Measurements from ENCODE around the gene ARVCF.
A peak's percentile ranks its signal among the peaks of the same experiment; 100 is the strongest.

Gene ARVCF

DNA sequence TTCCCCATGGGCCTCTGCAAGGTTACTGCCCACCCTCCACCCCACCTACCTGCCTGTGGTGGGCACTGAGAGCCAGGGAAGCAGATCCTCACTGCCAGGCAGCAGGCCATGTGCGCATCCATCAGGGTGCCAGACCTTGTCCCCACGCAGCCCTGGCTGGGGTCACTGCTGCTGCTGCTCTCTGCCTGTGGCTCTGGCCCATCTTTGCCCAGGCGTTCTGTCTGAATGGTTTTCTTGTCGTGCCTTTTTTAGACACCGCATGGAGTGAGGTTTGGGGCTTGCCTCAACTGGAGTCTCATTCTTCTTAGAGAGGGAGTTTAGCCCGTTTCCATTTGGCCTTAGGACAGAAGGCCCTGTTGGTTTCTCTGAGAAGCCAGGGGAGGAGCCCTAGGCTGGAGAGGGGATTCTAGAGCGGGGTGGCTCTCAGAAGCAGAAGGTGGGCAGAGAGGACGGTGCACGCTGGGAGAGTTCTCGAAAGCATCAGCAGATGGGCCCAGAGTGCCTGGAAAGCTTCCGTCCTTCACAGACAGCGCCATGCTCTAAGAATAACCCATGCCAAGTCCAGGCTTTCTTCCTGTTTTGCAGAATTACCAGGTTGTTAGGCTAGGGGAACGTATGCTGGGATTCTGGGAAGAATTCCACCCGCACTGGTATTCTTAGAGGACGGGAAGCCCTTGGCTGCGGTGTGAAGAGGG is 12.4 kb upstream of the ARVCF start:
- no peak for DNase-seq

DNA sequence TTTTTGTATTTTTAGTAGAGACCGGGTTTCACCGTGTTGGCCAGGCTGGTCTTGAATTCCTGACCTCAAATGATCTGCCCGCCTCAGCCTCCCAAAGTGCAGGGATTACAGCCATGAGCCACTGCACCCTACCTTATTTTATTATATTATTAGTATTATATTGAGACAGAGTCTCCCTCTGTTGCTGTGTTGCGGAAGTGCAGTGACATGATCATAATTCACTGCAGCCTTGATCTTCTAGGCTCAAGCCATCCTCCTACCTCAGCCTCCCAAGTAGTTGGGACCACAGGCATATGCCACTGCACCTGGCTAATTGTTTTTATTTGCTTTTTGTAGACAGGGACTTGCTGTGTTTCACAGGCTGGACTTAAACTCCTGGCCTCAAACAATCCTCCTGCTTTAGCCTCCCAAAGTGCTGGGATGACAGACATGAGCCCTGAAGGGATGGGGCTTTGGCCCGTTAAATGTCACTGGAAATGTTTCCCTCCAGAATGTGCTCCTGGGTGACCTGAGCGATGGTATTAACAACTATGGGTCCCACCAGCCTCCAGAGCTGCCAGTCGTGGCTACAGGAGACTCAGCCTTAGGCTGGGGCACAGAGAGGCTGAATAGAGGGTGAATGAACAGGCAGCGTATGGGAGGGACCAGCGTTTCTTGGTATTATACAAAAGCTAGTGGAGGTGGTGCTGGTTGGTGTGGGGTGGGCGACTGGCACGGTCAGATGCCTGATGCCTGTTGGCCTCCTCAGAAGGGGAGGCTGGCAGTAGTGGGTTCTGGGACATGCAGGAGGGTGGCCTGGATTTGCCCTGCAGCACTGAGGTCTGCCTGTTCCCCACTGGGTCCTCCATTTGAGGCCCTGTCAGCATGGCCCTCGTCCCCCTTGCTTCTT is 11.6 kb upstream of the ARVCF start:
- no peak for DNase-seq

DNA sequence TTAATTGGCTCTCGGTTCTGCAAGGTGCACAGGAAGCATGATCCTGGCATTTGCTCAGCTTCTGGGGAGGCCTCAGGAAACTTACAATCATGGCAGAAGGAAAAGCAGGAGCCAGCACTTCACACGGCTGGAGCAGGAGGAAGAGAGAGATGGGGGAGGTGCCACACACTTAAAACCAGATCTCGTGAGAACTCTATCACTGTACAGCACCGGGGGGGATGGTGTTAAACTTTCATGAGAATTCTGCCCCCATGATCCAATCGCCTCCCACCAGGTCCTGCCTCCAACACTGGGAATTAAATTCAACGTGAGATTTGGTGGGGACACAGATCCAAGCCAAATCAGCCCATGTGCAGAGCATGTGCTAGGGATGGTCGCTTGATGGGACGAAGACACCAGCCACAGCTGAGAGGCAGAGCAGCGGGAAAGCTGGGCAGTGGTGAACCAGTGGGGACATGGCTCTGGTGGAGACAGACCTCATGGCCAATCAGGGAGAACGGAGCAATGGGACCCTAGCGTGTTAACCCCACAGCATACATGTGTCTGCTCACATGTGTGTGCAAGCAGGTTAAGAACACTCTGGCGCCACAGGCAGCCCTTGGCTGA is 10.5 kb upstream of the ARVCF start:
- no peak for DNase-seq

DNA sequence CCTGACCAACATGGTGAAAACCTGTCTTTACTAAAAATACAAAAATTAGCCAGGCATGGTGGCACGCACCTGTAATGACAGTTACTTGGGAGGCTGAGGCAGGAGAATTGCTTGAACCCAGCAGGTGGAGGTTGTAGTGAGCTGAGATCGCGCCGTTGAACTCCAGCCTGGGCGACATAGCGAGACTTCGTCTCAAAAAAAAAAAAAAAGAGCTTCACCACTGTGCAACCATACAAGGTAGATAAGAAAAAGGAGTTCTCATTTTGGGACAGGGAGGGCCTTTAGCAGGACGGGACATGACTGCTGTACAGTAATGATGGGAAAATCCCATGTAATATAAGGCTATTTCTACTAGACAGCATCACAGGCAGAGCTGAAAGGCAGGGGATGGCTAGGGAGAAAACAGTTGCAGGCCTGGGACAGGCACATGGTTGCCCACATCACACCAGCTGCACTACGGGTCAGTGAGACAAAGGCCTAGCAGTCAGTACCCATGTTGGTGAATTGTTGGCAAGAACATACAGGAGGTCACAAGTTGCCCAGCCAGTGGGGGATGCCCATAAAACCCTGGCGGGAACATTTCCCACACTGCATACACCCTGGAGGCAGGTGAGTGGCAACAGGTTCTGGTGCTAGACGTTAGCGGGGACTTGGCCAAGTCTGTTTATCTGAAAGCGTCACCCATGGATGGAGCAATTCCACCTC is 9.7 kb upstream of the ARVCF start:
- DNase-seq, result no peak

DNA sequence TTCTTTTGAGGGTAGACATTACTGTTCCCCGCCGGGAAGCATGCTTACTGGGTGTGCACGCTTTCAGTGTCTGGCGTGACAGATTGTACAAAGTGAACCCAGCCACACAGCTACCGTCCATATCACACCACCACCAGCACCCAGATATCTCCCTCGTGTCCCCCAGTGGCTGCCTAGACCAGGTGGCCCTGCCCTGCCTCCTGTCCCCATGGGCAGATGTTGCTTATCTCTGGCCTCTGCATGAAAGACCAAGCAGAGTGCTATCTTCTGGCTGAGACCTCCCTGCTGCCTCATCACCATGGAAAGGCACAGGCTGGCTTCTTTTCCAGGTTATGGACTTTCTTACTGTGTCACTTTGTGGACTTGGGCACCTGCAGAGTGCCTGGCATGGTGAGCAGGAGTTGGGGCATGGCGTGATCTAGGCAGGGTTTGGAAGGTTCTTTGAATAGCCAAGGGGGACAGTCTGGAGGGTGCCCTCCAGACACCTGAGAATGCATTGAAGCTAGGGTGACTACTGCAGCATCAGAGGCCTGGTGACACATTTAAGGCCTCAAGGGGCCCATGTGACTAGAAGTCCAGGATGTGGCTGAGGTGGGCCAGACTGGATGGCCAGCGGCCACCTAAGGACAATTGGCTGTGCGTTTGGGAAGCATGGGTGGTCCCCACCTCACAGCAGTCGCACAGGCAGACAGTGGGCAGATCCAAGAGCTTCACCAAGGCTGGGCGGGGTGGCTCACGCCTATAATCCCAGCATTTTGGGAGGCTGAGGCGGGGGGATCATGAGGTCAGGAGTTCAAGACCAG is 9.0 kb upstream of the ARVCF start:
- no peak for DNase-seq

DNA sequence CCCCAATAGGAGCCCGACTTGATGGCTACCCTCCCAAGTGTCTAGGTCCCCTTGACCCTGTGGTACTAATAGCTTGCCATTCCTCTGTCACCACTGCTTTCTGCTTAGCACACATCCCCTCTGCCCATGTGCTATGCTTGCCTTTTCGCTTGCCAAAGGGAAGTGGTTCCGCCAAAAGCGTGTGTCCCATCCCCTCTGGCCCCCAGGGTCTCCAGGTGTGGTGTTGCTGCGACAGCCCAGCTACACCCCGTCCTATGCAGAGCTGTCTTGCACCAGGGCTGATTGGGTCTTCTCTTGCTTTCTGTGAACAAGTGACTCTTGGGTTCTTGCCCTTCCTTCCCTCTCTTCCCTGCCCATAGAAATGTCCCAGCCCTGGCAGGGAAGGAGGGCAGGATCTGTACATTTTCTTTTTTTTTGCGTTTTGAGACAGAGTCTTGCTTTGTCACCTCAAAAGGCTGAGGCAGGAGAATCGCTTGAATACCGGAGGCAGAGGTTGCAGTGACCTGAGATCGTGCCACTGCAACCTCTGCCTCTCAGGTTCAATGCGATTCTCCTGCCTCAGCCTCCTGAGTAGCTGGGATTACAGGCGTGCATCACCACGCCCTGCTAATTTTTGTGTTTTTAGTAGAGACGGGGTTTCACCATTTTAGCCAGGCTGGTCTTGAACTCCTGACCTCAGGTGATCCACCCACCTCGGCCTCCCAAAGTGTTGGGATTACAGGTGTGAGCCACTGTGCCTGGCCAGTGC is 8.2 kb upstream of the ARVCF start:
- DNase-seq, result no peak

DNA sequence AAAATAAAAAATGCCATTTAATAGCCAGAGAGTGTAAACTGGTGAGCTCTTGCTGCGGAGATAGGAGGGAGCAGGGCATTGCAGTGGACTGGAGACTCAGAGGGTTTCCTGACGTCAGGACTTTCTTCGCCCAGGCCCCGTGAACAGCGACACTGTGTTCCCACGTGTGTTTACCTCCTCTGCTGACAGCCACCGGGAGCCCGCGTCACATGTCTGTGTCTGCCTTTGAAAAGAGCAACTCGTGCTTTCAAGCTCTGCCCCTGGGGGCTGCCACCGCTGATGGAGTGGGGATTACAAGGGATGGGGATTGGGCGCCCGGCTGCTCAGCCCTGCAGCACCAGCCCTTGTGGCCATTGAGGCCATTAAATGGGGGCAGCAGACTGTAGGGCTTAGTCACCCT is 7.6 kb upstream of the ARVCF start:
- DNase-seq, result no peak

DNA sequence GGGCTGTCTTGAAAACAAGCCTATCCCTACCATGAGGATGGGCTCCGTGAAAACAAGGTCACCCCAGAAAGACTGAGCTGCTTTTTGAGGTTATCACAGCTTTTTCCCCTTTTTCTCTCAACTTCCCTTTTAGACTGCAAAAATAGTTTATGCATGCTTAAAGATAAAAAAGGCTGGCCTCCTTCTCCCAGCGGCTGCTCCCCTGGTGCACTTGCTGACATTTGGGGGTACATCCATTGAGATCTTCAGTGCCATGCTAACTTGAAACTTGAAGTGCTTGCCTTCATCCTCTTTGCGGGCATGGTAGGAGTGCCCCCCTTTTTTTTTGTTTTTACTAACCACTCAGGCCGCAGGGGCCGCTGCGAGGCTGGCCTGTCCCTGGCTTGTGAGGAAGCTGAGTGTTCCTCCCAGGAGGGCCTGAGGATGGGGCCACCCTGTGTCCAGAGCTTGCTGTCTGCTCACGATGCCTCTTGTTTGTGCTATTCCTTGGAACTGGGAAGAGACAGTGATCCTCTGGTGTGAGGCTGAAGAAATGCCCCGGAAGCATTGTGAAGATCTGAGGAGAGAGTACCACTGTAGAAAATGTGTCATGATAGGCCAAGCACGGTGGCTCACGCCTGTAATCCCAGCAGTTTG is 6.5 kb upstream of the ARVCF start:
- no peak for DNase-seq

DNA sequence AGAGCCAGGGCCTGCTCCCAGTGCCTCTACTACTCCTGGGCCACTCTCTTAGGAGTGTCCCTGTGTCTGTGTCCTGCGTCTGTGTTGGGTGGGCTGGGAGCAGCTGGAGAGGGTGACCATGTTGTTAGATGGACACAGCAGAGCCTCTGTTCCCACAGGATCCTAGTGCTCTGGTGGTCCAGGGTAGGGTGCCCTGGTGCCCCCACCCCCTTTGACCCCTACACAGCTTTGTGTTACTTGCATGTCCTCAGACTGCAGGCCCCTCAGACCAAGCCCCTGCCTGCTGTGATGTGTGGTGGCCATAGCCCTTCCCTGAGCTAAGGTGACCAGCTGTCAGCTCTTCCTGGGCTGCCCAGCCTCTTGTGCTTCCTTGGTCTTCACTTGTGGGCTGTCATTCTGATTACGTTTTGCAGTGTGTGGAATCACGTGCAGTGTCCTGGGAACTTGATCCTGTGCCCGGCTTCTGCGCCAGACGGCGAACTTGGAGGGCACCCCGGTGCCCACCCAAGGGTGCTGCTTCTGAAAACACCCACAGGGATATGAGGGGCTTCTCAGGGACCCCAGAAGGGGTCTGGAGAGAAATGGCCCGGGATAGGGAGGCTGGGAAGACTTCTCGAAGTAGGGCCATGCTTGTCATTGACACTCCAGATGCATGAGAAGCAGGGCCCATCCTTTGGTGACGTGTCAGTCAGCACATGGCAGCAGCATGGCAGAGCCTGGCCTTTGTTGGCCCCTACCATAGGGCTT is 5.8 kb upstream of the ARVCF start:
- DNase-seq, result no peak

DNA sequence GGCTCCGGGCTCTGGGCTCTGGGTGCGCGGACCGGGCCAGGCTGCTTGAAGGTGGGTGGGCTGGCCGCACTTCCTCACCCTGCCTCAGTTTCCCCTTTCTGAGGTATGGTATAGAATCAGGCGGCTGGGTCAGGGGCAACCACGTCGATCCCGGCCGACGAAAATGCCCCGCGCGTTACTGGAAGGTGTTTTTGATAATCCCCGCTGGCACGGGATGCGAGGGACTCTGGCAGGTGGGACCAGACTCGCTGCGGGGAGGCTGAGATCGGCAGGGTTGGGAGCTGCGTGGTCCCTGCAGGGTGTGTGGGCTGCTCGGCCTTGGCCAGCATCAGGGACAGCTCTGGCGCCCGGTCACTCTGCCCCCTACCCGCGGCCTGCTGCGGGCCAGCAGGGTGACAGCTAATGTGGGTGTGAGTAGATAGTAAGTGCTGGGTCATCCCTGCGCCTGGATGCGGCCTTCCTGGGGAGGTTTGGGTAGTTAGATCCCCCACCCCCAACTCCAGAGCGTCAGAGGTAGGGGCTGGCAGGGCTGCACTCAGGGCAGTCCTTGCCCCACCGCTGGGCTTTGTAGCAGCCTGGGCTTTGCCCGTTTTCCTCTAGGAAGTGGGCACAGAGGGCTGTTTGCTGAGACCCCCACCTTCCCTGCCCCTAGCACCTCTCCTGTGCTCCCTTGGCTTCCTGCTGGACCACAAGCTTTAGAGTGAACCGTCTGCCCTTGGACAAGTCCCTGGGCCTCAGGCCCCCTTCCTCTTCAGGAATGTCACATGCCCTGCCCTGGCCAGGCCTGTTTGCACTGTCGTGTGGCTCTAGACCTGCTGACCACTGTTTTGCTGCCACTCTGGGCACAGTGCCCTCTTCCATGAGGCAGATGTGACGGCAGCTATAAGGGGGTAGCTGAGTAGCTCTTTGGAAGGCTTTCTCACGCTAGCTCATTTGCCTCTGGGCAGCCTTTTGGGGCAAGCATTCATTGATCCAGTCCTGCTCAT is 4.9 kb upstream of the ARVCF start:
- peak; percentile 9 for DNase-seq

DNA sequence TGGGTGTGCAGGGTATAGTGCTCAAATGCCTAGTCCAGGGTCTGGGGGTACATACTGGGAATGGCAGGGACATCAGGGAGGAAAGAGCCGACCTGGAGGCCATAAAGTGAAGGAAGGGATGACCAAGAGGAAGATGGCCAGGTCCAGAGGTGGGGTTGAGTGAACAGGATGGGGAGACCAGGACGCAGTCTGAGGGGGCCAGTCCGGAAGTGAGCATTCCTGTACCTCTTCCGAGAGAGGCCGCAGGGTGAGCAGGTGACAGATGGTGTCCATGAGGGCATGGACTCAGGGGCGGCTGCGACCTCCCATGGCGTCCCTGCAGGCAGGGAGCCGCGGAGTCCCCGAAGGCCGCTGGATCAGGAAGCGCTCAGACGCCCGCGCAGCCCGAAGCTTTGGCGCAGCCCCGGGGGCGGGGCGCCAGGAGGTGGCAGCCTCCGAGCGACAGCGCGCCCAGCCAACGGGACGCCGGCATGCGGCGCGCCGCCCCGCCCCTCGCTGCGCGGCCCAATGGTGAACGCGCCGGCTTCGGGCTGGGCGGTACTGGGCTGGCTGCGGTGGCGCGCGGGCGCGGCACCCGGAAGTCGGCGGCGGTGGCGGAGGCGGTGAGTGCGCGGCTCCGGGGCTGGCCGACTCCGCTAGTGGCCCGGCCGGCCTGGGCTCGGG is 4.0 kb upstream of the ARVCF start, which contains the start of gene TANGO2:
TSS of gene TANGO2 (plus strand) at position 578 of the 663 bp plus-strand sequence. CDS start 15,689 bp downstream, outside the sequence.
- peak; percentile 67 for DNase-seq

DNA sequence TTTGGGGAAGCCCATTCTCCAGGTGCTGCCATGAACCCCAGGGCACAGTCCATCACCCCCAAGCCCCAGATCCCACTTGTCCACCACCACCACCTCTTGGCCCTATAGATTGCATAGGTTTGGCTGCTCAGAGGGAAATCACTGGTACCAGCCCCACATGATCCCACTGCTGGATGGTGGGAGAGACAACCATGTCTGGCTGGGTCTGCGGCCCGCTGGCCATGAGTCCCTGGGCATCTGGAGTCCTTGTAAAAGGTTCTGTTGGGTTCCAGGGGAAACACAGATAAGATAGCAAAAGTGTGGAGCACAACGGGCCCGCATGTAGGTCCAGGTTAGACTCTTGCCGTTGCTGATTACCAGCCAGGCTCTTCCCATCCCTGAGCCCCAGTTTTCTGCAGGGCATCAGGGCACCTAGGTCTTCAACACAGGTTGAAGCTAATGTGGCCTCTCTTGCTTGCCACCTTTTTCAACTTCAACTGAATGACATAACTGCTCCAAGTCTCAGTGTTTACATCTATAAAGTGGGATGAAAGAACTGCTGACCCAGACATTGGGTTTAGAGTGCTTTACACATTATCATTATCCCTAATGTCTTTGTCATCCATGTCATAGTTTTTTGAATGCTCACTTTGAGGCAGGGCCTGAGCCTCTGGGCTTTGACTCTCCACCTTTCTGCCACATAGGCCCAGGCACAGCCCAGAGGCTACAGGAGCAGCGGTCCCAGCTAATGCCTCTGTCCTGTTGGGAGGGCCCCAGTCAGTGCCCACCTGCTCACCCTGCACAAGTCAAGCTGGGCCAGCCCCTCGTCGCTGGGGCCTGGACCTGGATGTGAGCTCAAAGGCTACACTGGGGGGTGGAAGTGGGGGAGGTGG is 3.3 kb upstream of the ARVCF start:
- no peak for DNase-seq

DNA sequence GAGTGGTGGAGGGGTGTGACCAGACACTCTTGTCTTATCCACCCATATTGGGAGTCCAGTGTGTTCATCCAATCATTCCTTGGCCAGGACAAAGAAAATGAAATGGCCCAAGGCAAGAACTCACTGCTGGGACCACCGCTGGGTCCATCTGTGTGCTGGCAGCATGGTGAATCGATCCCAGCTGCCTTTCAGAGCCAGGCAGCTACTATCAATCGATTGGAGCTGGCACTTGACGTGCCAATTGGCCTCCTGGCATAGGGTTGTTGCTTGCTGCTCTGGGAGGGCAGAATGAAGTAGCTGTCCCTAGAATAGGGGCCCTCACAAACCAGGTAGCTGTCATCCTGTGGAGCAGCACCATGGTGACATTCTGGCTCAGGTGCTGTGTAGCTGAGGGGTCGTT is 1.4 kb upstream of the ARVCF start:
- DNase-seq, result no peak

DNA sequence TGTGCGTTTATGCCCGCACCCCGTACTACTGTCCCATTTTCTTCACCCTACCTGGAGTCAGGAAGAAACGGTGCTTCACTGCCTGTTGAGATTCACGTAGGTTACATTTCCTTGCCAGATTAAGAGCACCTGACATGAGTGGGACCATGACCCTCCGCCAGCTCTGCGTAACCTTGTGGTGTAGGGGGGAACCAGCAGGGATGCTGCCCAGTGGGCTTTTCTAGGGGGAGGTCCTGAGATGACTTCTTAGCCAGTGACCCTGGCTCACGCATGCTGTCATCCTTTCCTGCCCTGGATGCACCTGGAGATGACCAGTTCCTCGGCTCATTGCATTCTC is 967 bp upstream of the ARVCF start:
- DNase-seq, result no peak

DNA sequence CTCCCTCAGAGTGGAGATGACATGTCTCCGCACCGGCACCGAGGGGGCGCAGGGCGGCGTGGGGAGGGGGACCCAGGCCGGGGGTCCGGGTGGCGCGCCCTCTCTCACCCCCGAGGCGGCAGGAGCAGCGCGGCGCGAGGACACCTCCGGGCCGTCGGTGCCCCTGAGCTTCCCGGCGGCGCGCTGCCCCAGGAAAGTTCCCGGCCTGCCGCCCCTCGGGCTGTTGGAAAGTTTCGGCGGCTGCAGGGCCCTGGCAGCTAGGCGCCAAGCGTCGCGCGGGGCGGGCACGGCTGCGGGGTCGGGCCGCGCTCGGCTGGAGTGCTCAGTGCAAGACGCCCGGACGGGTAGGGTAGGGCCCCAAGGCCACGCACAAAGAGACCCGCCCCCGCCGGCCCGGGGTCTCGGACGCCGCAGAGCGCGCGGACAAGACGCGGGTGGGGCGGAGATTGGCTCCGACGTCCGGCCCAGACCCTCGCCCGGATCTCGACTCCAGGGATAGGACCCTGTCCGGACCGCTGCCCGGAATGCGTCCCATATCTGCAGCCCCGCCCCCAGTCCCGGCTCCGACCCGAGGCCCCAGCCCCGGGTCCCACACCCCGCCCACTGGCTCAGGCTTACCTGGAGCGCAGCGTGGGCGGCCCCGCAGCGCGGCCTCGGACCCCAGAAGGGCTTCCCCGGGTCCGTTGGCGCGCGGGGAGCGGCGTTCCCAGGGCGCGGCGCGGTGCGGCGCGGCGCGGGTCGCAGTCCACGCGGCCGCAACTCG is 471 bp downstream of the ARVCF start:
- DNase-seq, result no peak

DNA sequence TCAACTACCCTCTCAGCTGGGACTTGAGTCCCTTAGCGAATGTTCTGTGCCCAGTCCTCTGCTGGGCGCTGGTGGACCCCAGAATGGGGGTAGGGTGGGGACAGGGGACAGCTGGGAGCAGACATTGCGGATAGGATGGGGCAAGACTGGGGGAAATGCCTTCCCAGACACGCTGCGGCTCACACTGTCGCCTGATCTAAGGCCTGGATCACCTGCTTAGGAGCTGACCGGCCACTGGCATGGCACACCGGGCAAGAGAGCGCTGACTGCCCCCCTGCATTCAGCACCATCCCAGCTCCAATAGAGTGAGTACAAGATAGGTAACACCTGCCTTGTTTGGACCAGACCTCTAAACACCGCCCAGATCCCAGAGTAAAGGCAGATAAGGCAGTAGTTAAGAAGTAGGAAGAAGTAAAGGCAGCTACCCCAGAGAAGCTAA is 1.4 kb downstream of the ARVCF start:
- DNase-seq, result no peak

Data from SHP77 treated with DMSO at 0.1 percent for 48 hours (cell line).